ENCODE results near the gene PCDHB4.
"Not testable (repeated sequence)": the region's sequence is repeated elsewhere in the genome, so short reads cannot be mapped to it uniquely, and the experiment has no call there.

The PCDHB4 gene

GRCh38 chr5:141121985-141122384 is 367 bp downstream of the PCDHB4 start:
- Histone ChIP-seq H3K27me3 (ENCODE audit: low read depth, low read length) (no peaks in the 10 kb centered on the region), H3K4me2 (ENCODE audit: low read length) (no peak overlapping the region), H3K36me3 (replicated peaks; ENCODE audit: low read depth, low read length) (no peaks in the 10 kb centered on the region), H3K27ac (ENCODE audit: low read length) (no peak overlapping the region), H3K79me2 (ENCODE audit: low read length) (no peaks in the 10 kb centered on the region), H3K4me1 (ENCODE audit: low read length) (no peaks in the 10 kb centered on the region), H3K9me3 (ENCODE audit: insufficient read depth, low read length) (no peaks in the 10 kb centered on the region), H3K4me3 (ENCODE audit: low read length) (no peak overlapping the region), H3K9ac (ENCODE audit: low read length) (no peak overlapping the region), H2AFZ (ENCODE audit: low read depth, low read length) (no peak overlapping the region), H4K20me1 (ENCODE audit: insufficient read depth, low read length) (no peaks in the 10 kb centered on the region)
- TF ChIP-seq EZH2phosphoT487 (IDR thresholded peaks at IDR 0.05; ENCODE audit: low read depth) = no peak
- no peak for TF ChIP-seq CTCF (IDR thresholded peaks at IDR 0.05; ENCODE audit: low read depth, low read length)

- not testable (repeated sequence) for H3K4me2 ChIP-seq (ENCODE audit: low read length); H3K4me1 ChIP-seq (ENCODE audit: low read length); H3K79me2 ChIP-seq (ENCODE audit: low read length); H3K9me3 ChIP-seq (ENCODE audit: insufficient read depth, low read length); H3K36me3 ChIP-seq (replicated peaks; ENCODE audit: low read depth, low read length); H4K20me1 ChIP-seq (ENCODE audit: insufficient read depth, low read length); H3K27ac ChIP-seq (ENCODE audit: low read length); H3K4me3 ChIP-seq (ENCODE audit: low read length); H2AFZ ChIP-seq (ENCODE audit: low read depth, low read length); H3K27me3 ChIP-seq (ENCODE audit: low read depth, low read length); H3K9ac ChIP-seq (ENCODE audit: low read length)
Measured at GRCh38 chr5:141123396-141124135, 1.9 kb downstream of the PCDHB4 start.

GRCh38 chr5:141127305-141127704 is 5.7 kb downstream of the PCDHB4 start:
- H3K27ac ChIP-seq (ENCODE audit: low read length) = no peak overlapping the region
- TF ChIP-seq EZH2phosphoT487 (IDR thresholded peaks at IDR 0.05; ENCODE audit: low read depth) (no peak), CTCF (IDR thresholded peaks at IDR 0.05; ENCODE audit: low read depth, low read length) (no peak)
- H3K4me2 ChIP-seq (ENCODE audit: low read length) = no peak overlapping the region

GRCh38 chr5:141135030-141135717 is 13.6 kb downstream of the PCDHB4 start, which contains the start of gene PCDHB5:
PCDHB5 (plus strand) TSS chr5:141135206; CDS start chr5:141135435, 229 bp downstream.
- Histone ChIP-seq H3K27me3 (ENCODE audit: low read depth, low read length) (no peaks in the 10 kb centered on the region), H2AFZ (ENCODE audit: low read depth, low read length) (no peak within 1 kb of the TSS), H3K9me3 (ENCODE audit: insufficient read depth, low read length) (no peaks in the 10 kb centered on the region), H3K79me2 (ENCODE audit: low read length) (no peaks in the 10 kb centered on the region), H4K20me1 (ENCODE audit: insufficient read depth, low read length) (no peaks in the 10 kb centered on the region), H3K4me3 (ENCODE audit: low read length) (no peak within 1 kb of the TSS), H3K27ac (ENCODE audit: low read length) (no peak within 1 kb of the TSS), H3K4me2 (ENCODE audit: low read length) (no peak within 1 kb of the TSS), H3K9ac (ENCODE audit: low read length) (no peak within 1 kb of the TSS), H3K4me1 (ENCODE audit: low read length) (no peaks in the 10 kb centered on the region), H3K36me3 (replicated peaks; ENCODE audit: low read depth, low read length) (no peaks in the 10 kb centered on the region)
- TF ChIP-seq EZH2phosphoT487 (IDR thresholded peaks at IDR 0.05; ENCODE audit: low read depth) (no peak), CTCF (IDR thresholded peaks at IDR 0.05; ENCODE audit: low read depth, low read length) (no peak)

More at GRCh38 chr5:141127305-141127704, 5.7 kb downstream of the PCDHB4 start:
- Histone ChIP-seq H3K4me3 (ENCODE audit: low read length) (no peak overlapping the region), H3K9ac (ENCODE audit: low read length) (no peak overlapping the region), H3K79me2 (ENCODE audit: low read length) (no peaks in the 10 kb centered on the region), H2AFZ (ENCODE audit: low read depth, low read length) (no peak overlapping the region), H3K4me1 (ENCODE audit: low read length) (no peaks in the 10 kb centered on the region), H4K20me1 (ENCODE audit: insufficient read depth, low read length) (no peaks in the 10 kb centered on the region), H3K36me3 (replicated peaks; ENCODE audit: low read depth, low read length) (no peaks in the 10 kb centered on the region), H3K27me3 (ENCODE audit: low read depth, low read length) (no peaks in the 10 kb centered on the region), H3K9me3 (ENCODE audit: insufficient read depth, low read length) (no peaks in the 10 kb centered on the region)
